GM21528 (cell line): Measurements from ENCODE around the gene IFI30.
"Not testable (repeated sequence)": the region's sequence is repeated elsewhere in the genome, so short reads cannot be mapped to it uniquely, and the experiment has no call there.

Source experiments
- ATAC-seq: cut with Tn5 transposase; IDR thresholded peaks from one replicate; pipeline ENCODE4 v1.9.1; 2021; ENCODE audit warnings: mild to moderate bottlenecking, moderate library complexity; ENCODE audit not compliant: unreplicated experiment, low FRiP score

Gene IFI30

GRCh38 chr19:18197941-18198340, 24.3 kb downstream of the IFI30 start:
- ATAC-seq: no peak

- ATAC-seq: no peak
Measured at GRCh38 chr19:18198374-18198773, 24.8 kb downstream of the IFI30 start.

- no peak for ATAC-seq
Measured at GRCh38 chr19:18202397-18202777, 28.8 kb downstream of the IFI30 start.

GRCh38 chr19:18202778-18203407, 29.3 kb downstream of the IFI30 start:
- no peak for ATAC-seq

GRCh38 chr19:18203408-18203862, 29.8 kb downstream of the IFI30 start:
- no peak for ATAC-seq

- ATAC-seq: peak; percentile 86
Measured at GRCh38 chr19:18203863-18204393, 30.3 kb downstream of the IFI30 start, which contains the start of gene RAB3A. TSS of gene RAB3A (minus strand) at chr19:18204042. CDS start at chr19:18202740, 1,302 bp downstream.

GRCh38 chr19:18204394-18205199, 31.0 kb downstream of the IFI30 start:
- peak; percentile 19 for ATAC-seq

- ATAC-seq: no peak
Measured at GRCh38 chr19:18205200-18205892, 31.7 kb downstream of the IFI30 start.

GRCh38 chr19:18206018-18206417, 32.4 kb downstream of the IFI30 start:
- ATAC-seq: no peak

- no peak for ATAC-seq
Measured at GRCh38 chr19:18208098-18208951, 34.7 kb downstream of the IFI30 start.

GRCh38 chr19:18209912-18210311, 36.3 kb downstream of the IFI30 start:
- not testable (repeated sequence) for ATAC-seq

GRCh38 chr19:18211683-18212082, 38.1 kb downstream of the IFI30 start:
- no peak for ATAC-seq

GRCh38 chr19:18214779-18215433, 41.3 kb downstream of the IFI30 start:
- no peak for ATAC-seq

GRCh38 chr19:18216789-18217188, 43.2 kb downstream of the IFI30 start:
- no peak for ATAC-seq

- ATAC-seq: no peak
Measured at GRCh38 chr19:18218159-18218558, 44.5 kb downstream of the IFI30 start.

GRCh38 chr19:18218600-18218999, 45.0 kb downstream of the IFI30 start:
- ATAC-seq: no peak

GRCh38 chr19:18219911-18220631, 46.5 kb downstream of the IFI30 start:
- no peak for ATAC-seq

GRCh38 chr19:18220632-18221275, 47.1 kb downstream of the IFI30 start:
- ATAC-seq: no peak
